GM18526 (cell line): ENCODE measurements around the gene DCST2.

ENCODE experiments used
- POLR2A ChIP-seq: IDR thresholded peaks from 3 replicates; pipeline ENCODE4 v1.6.1; 2011; ENCODE audit not compliant: insufficient read length; ENCODE audit errors: extremely low read depth

The DCST2 gene

GRCh38 chr1:155024315-155024714, 9.3 kb downstream of the DCST2 start:
- no peak for TF ChIP-seq POLR2A

- TF ChIP-seq POLR2A = no peak
Measured at GRCh38 chr1:155023627-155024026, 10.0 kb downstream of the DCST2 start.

- no peak for TF ChIP-seq POLR2A
Measured at GRCh38 chr1:155022927-155023236, 10.7 kb downstream of the DCST2 start.

GRCh38 chr1:155022136-155022926, 11.2 kb downstream of the DCST2 start:
- TF ChIP-seq POLR2A = no peak

- TF ChIP-seq POLR2A = no peak
Measured at GRCh38 chr1:155019377-155020245, 14.0 kb downstream of the DCST2 start.

GRCh38 chr1:155018617-155019348, 14.8 kb downstream of the DCST2 start:
- TF ChIP-seq POLR2A = no peak

GRCh38 chr1:155017946-155018316, 15.7 kb downstream of the DCST2 start:
- no peak for TF ChIP-seq POLR2A

- TF ChIP-seq POLR2A = peak; percentile 41
Measured at GRCh38 chr1:155017041-155017945, 16.3 kb downstream of the DCST2 start.

- no peak for TF ChIP-seq POLR2A
Measured at GRCh38 chr1:155016231-155016831, 17.2 kb downstream of the DCST2 start.

GRCh38 chr1:155015527-155016230, 17.9 kb downstream of the DCST2 start:
- no peak for TF ChIP-seq POLR2A

- TF ChIP-seq POLR2A = no peak
Measured at GRCh38 chr1:155014709-155015508, 18.7 kb downstream of the DCST2 start.

GRCh38 chr1:155013632-155014031, 19.9 kb downstream of the DCST2 start:
- no peak for TF ChIP-seq POLR2A

GRCh38 chr1:155012776-155013602, 20.6 kb downstream of the DCST2 start:
- TF ChIP-seq POLR2A = no peak
